HCT116 (cell line): ENCODE data around the gene ELANE. TPM values are rescaled to one million over a fixed set of nuclear protein-coding genes. Genes with fewer than 3 reads are reported as not detected.
A peak's percentile ranks its signal among the peaks of the same experiment; 100 is the strongest.

Experiments used
- ATAC-seq: fragments of 200-7000 bp; cut with Tn5 transposase; 2 replicates; pipeline ENCODE4 v1.9.1; 2020; ENCODE audit warnings: mild to moderate bottlenecking, moderate library complexity
- BruUV-seq: library from RNA; stranded (reverse); fragments of 400-500 nt; replicated peaks from 2 replicates; lab custom pipeline; 2021; lab: Mats Ljungman, UMichigan
- CTCF ChIA-PET: fragments of 300-600 bp; sonication (Branson Sonifier 250); formaldehyde crosslinking; loops from one replicate; lab custom pipeline; 2021; ENCODE audit warnings: antibody characterized with exemption; lab: Charles Lee
- POLR2A ChIA-PET: fragments of 300-600, 350-600 bp; sonication (Branson Sonifier 250); formaldehyde crosslinking; loops from one replicate; lab custom pipeline; 2021; ENCODE audit warnings: antibody characterized with exemption; lab: Charles Lee
- RAD21 ChIA-PET, 2 experiments: fragments of 300-600 bp; sonication (Branson Sonifier 250); formaldehyde crosslinking; loops; one replicate each; lab custom pipeline; 2023; ENCODE audit warnings: low total read pairs in 2 of 2; ENCODE audit not compliant: uncharacterized antibody in 2 of 2, unreplicated experiment in 2 of 2, low non-redundant PET in 1 of 2; lab: Charles Lee
- DNase-seq: peaks from one replicate; pipeline ENCODE4 v3.0.0-alpha.2; 2010; ENCODE audit warnings: low read depth, low spot score
- H2AFZ ChIP-seq: fragments of 200-600 bp; shearing (Covaris generic), sonication (generic); 2 replicates; pipeline ENCODE4 v1.6.1; 2017; ENCODE audit warnings: low read depth, mixed run types, mixed read lengths, antibody characterized with exemption, low read length; ENCODE audit not compliant: poor library complexity, severe bottlenecking
- H3K27ac ChIP-seq: 2 replicates; pipeline ENCODE4 v1.5.1; 2012; ENCODE audit warnings: low read depth, low read length
- H3K27me3 ChIP-seq: fragments of 200-600 bp; sonication (generic); 2 replicates; pipeline ENCODE4 v1.6.1; 2016; ENCODE audit warnings: mixed run types, low read length, mixed read lengths; ENCODE audit not compliant: insufficient read depth
- H3K36me3 ChIP-seq, 2 experiments: fragments of 200-500 bp in 1 of 2; fragments of 200-600 bp in 1 of 2; sonication (Bioruptor generic) in 1 of 2; sonication (generic) in 1 of 2; 2 replicates each; pipeline versions ENCODE4 v1.5.1 to v1.6.1; 2014 to 2016; ENCODE audit warnings: low read length in 2 of 2, inconsistent platforms in 1 of 2, mixed read lengths in 1 of 2, mixed run types in 1 of 2; ENCODE audit not compliant: insufficient read depth in 2 of 2, control insufficient read depth in 1 of 2
- H3K4me1 ChIP-seq, 2 experiments: fragments of 200-600 bp in 1 of 2; sonication (generic) in 1 of 2; 2 replicates each; pipeline versions ENCODE4 v1.5.1 to v1.6.1; 2012 to 2017; ENCODE audit warnings: low read length in 2 of 2, inconsistent platforms in 1 of 2, mild to moderate bottlenecking in 1 of 2, mixed read lengths in 1 of 2, mixed run types in 1 of 2, moderate library complexity in 1 of 2; ENCODE audit not compliant: insufficient read depth in 2 of 2, control insufficient read depth in 1 of 2
- H3K4me2 ChIP-seq: fragments of 200-600 bp; sonication (generic); 2 replicates; pipeline ENCODE4 v1.6.1; 2017; ENCODE audit warnings: mixed run types, low read length, mixed read lengths
- H3K4me3 ChIP-seq, 2 experiments: fragments of 200-600 bp in 1 of 2; sonication (generic) in 1 of 2; replicated peaks in 1 of 2; 2 replicates each; pipeline ENCODE4 v1.5.1; 2011 to 2016; ENCODE audit warnings: low read length in 2 of 2, control low read depth in 1 of 2, low read depth in 1 of 2, mild to moderate bottlenecking in 1 of 2, mixed read lengths in 1 of 2, mixed run types in 1 of 2
- H3K79me2 ChIP-seq: fragments of 200-600 bp; sonication (generic); 2 replicates; pipeline ENCODE4 v1.6.1; 2017; ENCODE audit warnings: mild to moderate bottlenecking, mixed run types, low read length, moderate library complexity, mixed read lengths; ENCODE audit not compliant: insufficient read depth
- H3K9ac ChIP-seq: fragments of 200-600 bp; sonication (generic); 2 replicates; pipeline ENCODE4 v1.6.1; 2016; ENCODE audit warnings: low read length, mixed read lengths
- H3K9me2 ChIP-seq: fragments of 200-600 bp; sonication (generic), shearing (Covaris generic); 2 replicates; pipeline ENCODE4 v1.6.1; 2017; ENCODE audit warnings: mixed run types, mild to moderate bottlenecking, moderate library complexity; ENCODE audit not compliant: insufficient read depth
- H3K9me3 ChIP-seq, 2 experiments: fragments of 200-500 bp in 1 of 2; fragments of 200-600 bp in 1 of 2; sonication (Bioruptor generic) in 1 of 2; sonication (generic) in 1 of 2; 2 replicates each; pipeline ENCODE4 v1.6.1; 2014 to 2017; ENCODE audit warnings: low read length in 2 of 2, mixed read lengths in 2 of 2, inconsistent platforms in 1 of 2, low read depth in 1 of 2, mild to moderate bottlenecking in 1 of 2, mixed run types in 1 of 2, moderate library complexity in 1 of 2; ENCODE audit not compliant: control insufficient read depth in 1 of 2, insufficient read depth in 1 of 2
- H4K20me1 ChIP-seq: fragments of 200-600 bp; sonication (generic), shearing (Covaris generic); 2 replicates; pipeline ENCODE4 v1.6.1; 2017; ENCODE audit warnings: mixed run types, mild to moderate bottlenecking, moderate library complexity; ENCODE audit not compliant: insufficient read depth
- EZH2phosphoT487 ChIP-seq: fragments of 200-600 bp; IDR thresholded peaks from 2 replicates; pipeline ENCODE4 v1.6.1; 2018; ENCODE audit warnings: antibody characterized with exemption, borderline replicate concordance
- SIN3A ChIP-seq: IDR thresholded peaks from 2 replicates; pipeline ENCODE4 v1.6.1; 2012; ENCODE audit warnings: low read depth
- ZNF274 ChIP-seq: fragments of 200-500 bp; sonication (Bioruptor generic); IDR thresholded peaks from 2 replicates; pipeline ENCODE4 v1.6.1; 2014; ENCODE audit warnings: mild to moderate bottlenecking, low read depth, low read length, inconsistent platforms
- intact Hi-C: fragments of 100-400 bp; cut with micrococcal nuclease; formaldehyde crosslinking; loops from 2 replicates; pipeline ENCODE4 v1.10.0; 2022
- total RNA-seq: library from RNA; stranded (reverse); gene quantifications from one replicate; pipeline ENCODE4 v1.2.1, GENCODE V29; 2021; ENCODE audit not compliant: unreplicated experiment
- TF ChIP-seq, protein P1 (sequence below): IDR thresholded peaks from 2 replicates; pipeline ENCODE4 v1.6.1; 2012; ENCODE audit warnings: low read depth
- TF ChIP-seq, protein P2 (sequence below), 3 experiments: fragments of 200-600 bp in 1 of 3; sonication (generic) in 1 of 3; IDR thresholded peaks in 2 of 3; conservative IDR thresholded peaks in 1 of 3; 2 replicates each; pipeline ENCODE4 v1.5.1; 2012 to 2017; ENCODE audit warnings: low read depth in 2 of 3, low read length in 2 of 3, antibody characterized with exemption in 1 of 3, borderline replicate concordance in 1 of 3, control low read depth in 1 of 3, mild to moderate bottlenecking in 1 of 3, mixed read lengths in 1 of 3, mixed run types in 1 of 3, moderate library complexity in 1 of 3; ENCODE audit not compliant: insufficient read depth in 1 of 3

ELANE gene
- total RNA-seq, 1 experiment from 2014 or later: not detected

DNA sequence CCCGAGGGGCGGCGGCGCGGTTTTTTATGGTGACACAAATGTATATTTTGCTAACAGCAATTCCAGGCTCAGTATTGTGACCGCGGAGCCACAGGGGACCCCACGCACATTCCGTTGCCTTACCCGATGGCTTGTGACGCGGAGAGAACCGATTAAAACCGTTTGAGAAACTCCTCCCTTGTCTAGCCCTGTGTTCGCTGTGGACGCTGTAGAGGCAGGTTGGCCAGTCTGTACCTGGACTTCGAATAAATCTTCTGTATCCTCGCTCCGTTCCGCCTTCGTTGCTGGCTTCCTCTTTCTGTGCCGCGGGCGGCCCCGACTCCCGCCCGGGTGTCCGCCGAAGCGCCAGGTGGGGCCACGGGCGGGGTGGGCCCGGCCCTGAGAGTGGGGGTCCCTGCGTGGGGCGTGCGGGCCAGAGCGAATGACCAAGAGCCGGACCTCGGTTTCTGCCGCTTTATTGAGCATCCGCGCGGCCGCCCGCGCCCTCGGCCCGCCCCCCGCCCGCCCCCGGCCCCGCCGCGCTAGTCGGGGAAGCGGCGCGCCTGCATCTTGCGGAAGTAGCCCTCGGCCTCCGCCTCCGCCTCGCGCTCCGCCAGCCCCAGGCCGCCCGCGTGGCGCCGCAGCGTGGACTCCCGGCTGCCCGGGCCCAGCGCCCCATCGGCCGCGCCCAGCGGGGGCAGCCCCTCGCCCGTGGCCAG is 39.9 kb upstream of the ELANE start:
- H3K27me3 ChIP-seq: no peaks in the 10 kb centered on the region
- no peak overlapping the region for H3K4me3 ChIP-seq
- no peaks in the 10 kb centered on the region for H3K4me1 ChIP-seq
- H3K27ac ChIP-seq: no peak overlapping the region
- H3K9ac ChIP-seq: no peak overlapping the region
- peaks cover 9% of the 10 kb centered on the region; the same call in 1 of the 2 replicates for H4K20me1 ChIP-seq
- TF ChIP-seq, protein P1, sequence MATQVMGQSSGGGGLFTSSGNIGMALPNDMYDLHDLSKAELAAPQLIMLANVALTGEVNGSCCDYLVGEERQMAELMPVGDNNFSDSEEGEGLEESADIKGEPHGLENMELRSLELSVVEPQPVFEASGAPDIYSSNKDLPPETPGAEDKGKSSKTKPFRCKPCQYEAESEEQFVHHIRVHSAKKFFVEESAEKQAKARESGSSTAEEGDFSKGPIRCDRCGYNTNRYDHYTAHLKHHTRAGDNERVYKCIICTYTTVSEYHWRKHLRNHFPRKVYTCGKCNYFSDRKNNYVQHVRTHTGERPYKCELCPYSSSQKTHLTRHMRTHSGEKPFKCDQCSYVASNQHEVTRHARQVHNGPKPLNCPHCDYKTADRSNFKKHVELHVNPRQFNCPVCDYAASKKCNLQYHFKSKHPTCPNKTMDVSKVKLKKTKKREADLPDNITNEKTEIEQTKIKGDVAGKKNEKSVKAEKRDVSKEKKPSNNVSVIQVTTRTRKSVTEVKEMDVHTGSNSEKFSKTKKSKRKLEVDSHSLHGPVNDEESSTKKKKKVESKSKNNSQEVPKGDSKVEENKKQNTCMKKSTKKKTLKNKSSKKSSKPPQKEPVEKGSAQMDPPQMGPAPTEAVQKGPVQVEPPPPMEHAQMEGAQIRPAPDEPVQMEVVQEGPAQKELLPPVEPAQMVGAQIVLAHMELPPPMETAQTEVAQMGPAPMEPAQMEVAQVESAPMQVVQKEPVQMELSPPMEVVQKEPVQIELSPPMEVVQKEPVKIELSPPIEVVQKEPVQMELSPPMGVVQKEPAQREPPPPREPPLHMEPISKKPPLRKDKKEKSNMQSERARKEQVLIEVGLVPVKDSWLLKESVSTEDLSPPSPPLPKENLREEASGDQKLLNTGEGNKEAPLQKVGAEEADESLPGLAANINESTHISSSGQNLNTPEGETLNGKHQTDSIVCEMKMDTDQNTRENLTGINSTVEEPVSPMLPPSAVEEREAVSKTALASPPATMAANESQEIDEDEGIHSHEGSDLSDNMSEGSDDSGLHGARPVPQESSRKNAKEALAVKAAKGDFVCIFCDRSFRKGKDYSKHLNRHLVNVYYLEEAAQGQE: no peak
- TF ChIP-seq EZH2phosphoT487: no peak
- TF ChIP-seq, protein P2, sequence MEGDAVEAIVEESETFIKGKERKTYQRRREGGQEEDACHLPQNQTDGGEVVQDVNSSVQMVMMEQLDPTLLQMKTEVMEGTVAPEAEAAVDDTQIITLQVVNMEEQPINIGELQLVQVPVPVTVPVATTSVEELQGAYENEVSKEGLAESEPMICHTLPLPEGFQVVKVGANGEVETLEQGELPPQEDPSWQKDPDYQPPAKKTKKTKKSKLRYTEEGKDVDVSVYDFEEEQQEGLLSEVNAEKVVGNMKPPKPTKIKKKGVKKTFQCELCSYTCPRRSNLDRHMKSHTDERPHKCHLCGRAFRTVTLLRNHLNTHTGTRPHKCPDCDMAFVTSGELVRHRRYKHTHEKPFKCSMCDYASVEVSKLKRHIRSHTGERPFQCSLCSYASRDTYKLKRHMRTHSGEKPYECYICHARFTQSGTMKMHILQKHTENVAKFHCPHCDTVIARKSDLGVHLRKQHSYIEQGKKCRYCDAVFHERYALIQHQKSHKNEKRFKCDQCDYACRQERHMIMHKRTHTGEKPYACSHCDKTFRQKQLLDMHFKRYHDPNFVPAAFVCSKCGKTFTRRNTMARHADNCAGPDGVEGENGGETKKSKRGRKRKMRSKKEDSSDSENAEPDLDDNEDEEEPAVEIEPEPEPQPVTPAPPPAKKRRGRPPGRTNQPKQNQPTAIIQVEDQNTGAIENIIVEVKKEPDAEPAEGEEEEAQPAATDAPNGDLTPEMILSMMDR (IDR thresholded peaks at IDR 0.05 in 2 of 3, conservative IDR thresholded peaks at IDR 0.05 in 1 of 3; ENCODE audit: borderline replicate concordance in 1 of 3, insufficient read depth in 1 of 3, low read depth in 2 of 3, low read length in 2 of 3): no peak
- TF ChIP-seq SIN3A: 0 out of 2 replicates have a peak, but pooled peaks have one; percentile 17
- TF ChIP-seq ZNF274: no peak
- no peaks in the 10 kb centered on the region for H3K9me2 ChIP-seq
- RAD21 ChIA-PET: no interaction called here
- CTCF ChIA-PET: no interaction called here
- BruUV-seq: no TSS peak
- H3K36me3 ChIP-seq: peaks cover 32 to 41% of the 10 kb centered on the region in 2 experiments; a peak in 3 of 4 replicates
- no peak overlapping the region for H3K4me2 ChIP-seq
- H3K79me2 ChIP-seq: peaks cover 43% of the 10 kb centered on the region
- POLR2A ChIA-PET: no interaction called here
- no peaks in the 10 kb centered on the region for H3K9me3 ChIP-seq
- intact Hi-C loops: no loop called here
- DNase-seq: no peak
- no peak overlapping the region for H2AFZ ChIP-seq
- ATAC-seq: peak; percentile 7
